CD1c-positive myeloid dendritic cell (primary cell): Measurements from ENCODE around the gene RABGAP1L.

Experiments
- DNase-seq: peaks from one replicate; pipeline ENCODE4 v3.0.0-alpha.2; 2016; ENCODE audit errors: extremely low spot score

Gene RABGAP1L

GRCh38 chr1:174920093-174920492, 760.8 kb downstream of the RABGAP1L start:
- no peak for DNase-seq

GRCh38 chr1:174922121-174922520, 762.8 kb downstream of the RABGAP1L start:
- no peak for DNase-seq

GRCh38 chr1:174923820-174924219, 764.5 kb downstream of the RABGAP1L start:
- no peak for DNase-seq

GRCh38 chr1:174928541-174928940, 769.2 kb downstream of the RABGAP1L start:
- DNase-seq, result no peak

GRCh38 chr1:174931214-174931613, 771.9 kb downstream of the RABGAP1L start:
- DNase-seq, result no peak

- no peak for DNase-seq
Measured at GRCh38 chr1:174932587-174932986, 773.3 kb downstream of the RABGAP1L start.

GRCh38 chr1:174935961-174936727, 776.8 kb downstream of the RABGAP1L start:
- DNase-seq, result no peak

- peak; percentile 62 for DNase-seq
Measured at GRCh38 chr1:174938281-174939007, 779.1 kb downstream of the RABGAP1L start.

GRCh38 chr1:174939775-174940545, 780.6 kb downstream of the RABGAP1L start:
- DNase-seq, result no peak

GRCh38 chr1:174940646-174941175, 781.4 kb downstream of the RABGAP1L start:
- no peak for DNase-seq

GRCh38 chr1:174942547-174943255, 783.4 kb downstream of the RABGAP1L start:
- DNase-seq, result peak; percentile 85

- DNase-seq, result no peak
Measured at GRCh38 chr1:174946031-174946430, 786.7 kb downstream of the RABGAP1L start.

GRCh38 chr1:174949061-174949460, 789.7 kb downstream of the RABGAP1L start:
- no peak for DNase-seq

GRCh38 chr1:174949645-174950044, 790.3 kb downstream of the RABGAP1L start:
- DNase-seq, result no peak

- DNase-seq, result peak; percentile 41
Measured at GRCh38 chr1:174953285-174954072, 794.2 kb downstream of the RABGAP1L start.

- DNase-seq, result no peak
Measured at GRCh38 chr1:174954073-174954460, 794.7 kb downstream of the RABGAP1L start.

- DNase-seq, result peak; percentile 14
Measured at GRCh38 chr1:174954671-174955669, 795.6 kb downstream of the RABGAP1L start.

- no peak for DNase-seq
Measured at GRCh38 chr1:174956086-174956485, 796.8 kb downstream of the RABGAP1L start.

GRCh38 chr1:174956976-174957375, 797.7 kb downstream of the RABGAP1L start:
- no peak for DNase-seq
